ENCODE results near the gene DHH. TPM values are rescaled to one million over a fixed set of nuclear protein-coding genes. Genes with fewer than 3 reads are reported as not detected.

Gene DHH
- total RNA-seq, 4 donors from 2014 or later = 0.23 to 0.45 (median 0.29) TPM; not detected in 1

- TF ChIP-seq POLR2A (IDR thresholded peaks at IDR 0.05) = no peak
- no peak for TF ChIP-seq CTCF (IDR thresholded peaks at IDR 0.05)
- H3K4me3 ChIP-seq (ENCODE audit: low read depth, poor library complexity, severe bottlenecking) = no peak overlapping the region
- 87 to 89% methylated on average over 15 to 18 of the region's 18 CpGs for WGBS, 2 donors
- no peak for DNase-seq (ENCODE audit: low spot score in 2 of 2)
- intact Hi-C loops (cut with DNase I; ENCODE audit: low total_unique reads) = no loop called here
These were observed 52.6 kb downstream of the DHH start for GRCh38 chr12:49041881-49042484.

- intact Hi-C loops (cut with DNase I; ENCODE audit: low total_unique reads) = no loop called here
- no peak overlapping the region for H3K4me3 ChIP-seq (ENCODE audit: low read depth, poor library complexity, severe bottlenecking)
- WGBS, 2 donors = 91 to 96% methylated on average over 28 to 29 of the region's 31 CpGs
- TF ChIP-seq CTCF (IDR thresholded peaks at IDR 0.05) (no peak), POLR2A (IDR thresholded peaks at IDR 0.05) (no peak)
- no peak for DNase-seq (ENCODE audit: low spot score in 2 of 2)
These were observed 53.3 kb downstream of the DHH start for GRCh38 chr12:49041036-49041880.

- intact Hi-C loops (cut with DNase I; ENCODE audit: low total_unique reads) = no loop called here
- no peak for DNase-seq (ENCODE audit: low spot score in 2 of 2)
- H3K4me3 ChIP-seq (ENCODE audit: low read depth, poor library complexity, severe bottlenecking) = no peak overlapping the region
- TF ChIP-seq POLR2A (IDR thresholded peaks at IDR 0.05) (no peak), CTCF (IDR thresholded peaks at IDR 0.05) (no peak)
- WGBS, 2 donors = 91 to 93% methylated on average over 14 of the region's 14 CpGs
These were observed 54.2 kb downstream of the DHH start for GRCh38 chr12:49040364-49040855.

- intact Hi-C loops (cut with DNase I; ENCODE audit: low total_unique reads) = no loop called here
- TF ChIP-seq CTCF (IDR thresholded peaks at IDR 0.05) = no peak
- TF ChIP-seq POLR2A (IDR thresholded peaks at IDR 0.05) = no peak
- WGBS, 2 donors = 92% methylated on average over 30 of the region's 30 CpGs
- no peak for DNase-seq (ENCODE audit: low spot score in 2 of 2)
- no peak overlapping the region for H3K4me3 ChIP-seq (ENCODE audit: low read depth, poor library complexity, severe bottlenecking)
These were observed 54.9 kb downstream of the DHH start for GRCh38 chr12:49039421-49040363.

GRCh38 chr12:49038291-49038955 lies 56.2 kb downstream of the DHH start:
- no peak for DNase-seq (ENCODE audit: low spot score in 2 of 2)
- H3K4me3 ChIP-seq (ENCODE audit: low read depth, poor library complexity, severe bottlenecking) = no peak overlapping the region
- 90 to 93% methylated on average over 19 to 20 of the region's 20 CpGs for WGBS, 2 donors
- no peak for TF ChIP-seq POLR2A (IDR thresholded peaks at IDR 0.05)
- intact Hi-C loops (cut with DNase I; ENCODE audit: low total_unique reads) = no loop called here
